Measurements from ENCODE around the gene BLOC1S3. TPM values are rescaled to one million over a fixed set of nuclear protein-coding genes. Genes with fewer than 3 reads are reported as not detected.

Gene BLOC1S3
- total RNA-seq, 1 experiment from 2014 or later, result 11.9 TPM

DNA sequence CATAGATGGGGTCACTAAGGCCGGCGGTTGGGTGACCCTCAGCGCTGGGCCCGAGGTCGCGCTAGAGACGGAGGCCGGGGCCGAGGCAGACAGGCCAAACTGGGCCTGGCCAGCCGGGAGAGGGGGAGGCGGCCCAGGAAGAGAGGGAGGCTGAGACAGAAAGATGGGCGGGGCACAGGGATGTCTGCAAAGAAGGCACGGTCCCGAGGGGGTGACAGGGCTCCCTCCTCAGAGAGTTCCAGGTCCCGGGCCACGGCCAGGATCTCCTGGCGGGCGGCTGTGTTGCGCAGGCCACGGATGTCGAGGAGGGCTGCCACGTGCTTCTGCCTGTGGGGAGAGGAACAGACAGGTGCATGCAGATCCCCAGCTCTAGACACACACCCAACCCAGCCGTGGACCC is 34.4 kb downstream of the BLOC1S3 start:
- Histone ChIP-seq H3K79me2 (ENCODE audit: low read length) (no peaks in the 10 kb centered on the region), H4K20me1 (ENCODE audit: low read length) (no peaks in the 10 kb centered on the region), H3K9ac (ENCODE audit: low read length) (no peak overlapping the region), H3K4me2 (ENCODE audit: low read length) (no peak overlapping the region), H3K4me3 (ENCODE audit: low read length) (no peak overlapping the region), H3K9me3 (ENCODE audit: low read length) (no peaks in the 10 kb centered on the region), H2AFZ (ENCODE audit: low read length) (no peak overlapping the region), H3K9me2 (replicated peaks; ENCODE audit: low read length) (no peaks in the 10 kb centered on the region), H3K4me1 (ENCODE audit: insufficient read depth, low read length) (no peaks in the 10 kb centered on the region), H3K27me3 (ENCODE audit: low read length) (0 out of 2 replicates have a peak, but pooled peaks cover 12% of the 10 kb centered on the region), H3K27ac (ENCODE audit: low read length) (no peak overlapping the region), H3K36me3 (ENCODE audit: low read depth, low read length) (no peaks in the 10 kb centered on the region), H3F3A (ENCODE audit: low read length, unreplicated experiment) (no peaks in the 10 kb centered on the region)
- intact Hi-C loops (cut with micrococcal nuclease), result no loop called here
- ChIA-PET CTCF (no interaction called here), POLR2A (ENCODE audit: unreplicated experiment) (no interaction called here)
- BruUV-seq (replicated peaks), result no TSS peak
- DNase-seq (no peak), ATAC-seq (no peak)
- TF ChIP-seq CTCF (conservative IDR thresholded peaks at IDR 0.05; ENCODE audit: low read depth, low read length), result no peak
- TF ChIP-seq EZH2phosphoT487 (IDR thresholded peaks at IDR 0.05; ENCODE audit: borderline replicate concordance, low read length), result no peak
- no peak for TF ChIP-seq EZH2 (IDR thresholded peaks at IDR 0.05; ENCODE audit: low read length, unreplicated experiment)

DNA sequence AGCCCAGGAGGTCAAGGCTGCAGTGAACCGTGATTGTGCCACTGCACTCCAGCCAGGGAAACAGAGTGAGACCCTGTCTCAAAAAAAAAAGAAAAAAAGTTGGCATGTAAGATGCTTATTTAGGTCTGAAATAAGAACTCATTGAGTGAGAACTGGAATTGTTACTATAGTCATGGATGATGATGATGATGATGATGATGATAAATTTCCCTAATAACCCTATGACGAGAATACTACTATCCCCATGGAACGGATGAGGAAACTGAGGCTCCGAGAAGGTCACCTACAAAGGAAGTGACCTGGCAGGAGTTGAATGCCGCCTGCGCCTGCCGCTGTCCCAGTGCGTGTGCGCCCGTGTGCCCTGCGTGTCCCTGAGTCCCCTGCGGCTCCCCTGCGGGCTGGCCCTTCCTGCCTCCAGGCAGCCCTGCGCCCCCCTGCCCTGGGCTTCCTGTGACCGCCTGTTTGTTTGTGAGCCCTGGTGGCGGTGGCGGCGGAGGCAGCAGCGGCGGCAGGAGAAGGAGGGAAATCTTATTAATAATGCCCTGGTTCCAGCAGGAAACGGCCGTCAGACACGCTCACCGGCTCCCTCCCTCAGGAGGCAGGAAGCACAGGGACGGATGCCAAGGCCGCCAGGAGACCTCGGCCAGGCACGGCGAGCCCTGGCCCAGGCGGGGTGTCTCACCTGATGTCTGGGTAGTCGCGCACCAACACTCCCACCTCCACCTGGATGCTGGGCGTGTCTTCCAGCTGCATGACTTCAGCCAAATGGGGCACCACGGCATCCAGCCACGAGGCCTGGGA is 37.0 kb downstream of the BLOC1S3 start:
- no peaks in the 10 kb centered on the region for H3K79me2 ChIP-seq (ENCODE audit: low read length)
- H3K9me3 ChIP-seq (ENCODE audit: low read length), result no peaks in the 10 kb centered on the region
- no peaks in the 10 kb centered on the region for H4K20me1 ChIP-seq (ENCODE audit: low read length)
- DNase-seq (peak; percentile 47), ATAC-seq (peak; percentile 65)
- TF ChIP-seq CTCF (conservative IDR thresholded peaks at IDR 0.05; ENCODE audit: low read depth, low read length) (no peak), EZH2phosphoT487 (IDR thresholded peaks at IDR 0.05; ENCODE audit: borderline replicate concordance, low read length) (no peak), EZH2 (IDR thresholded peaks at IDR 0.05; ENCODE audit: low read length, unreplicated experiment) (no peak)
- 0 out of 2 replicates have a peak, but pooled peaks cover 12% of the 10 kb centered on the region for H3K27me3 ChIP-seq (ENCODE audit: low read length)
- H3K9ac ChIP-seq (ENCODE audit: low read length), result no peak overlapping the region
- no peaks in the 10 kb centered on the region for H3K4me1 ChIP-seq (ENCODE audit: insufficient read depth, low read length)
- ChIA-PET POLR2A (ENCODE audit: unreplicated experiment) (no interaction called here), CTCF (no interaction called here)
- H3K9me2 ChIP-seq (replicated peaks; ENCODE audit: low read length), result no peaks in the 10 kb centered on the region
- no TSS peak for BruUV-seq (replicated peaks)
- H3K27ac ChIP-seq (ENCODE audit: low read length), result no peak overlapping the region
- no peaks in the 10 kb centered on the region for H3K36me3 ChIP-seq (ENCODE audit: low read depth, low read length)
- H3F3A ChIP-seq (ENCODE audit: low read length, unreplicated experiment), result no peaks in the 10 kb centered on the region
- H3K4me2 ChIP-seq (ENCODE audit: low read length), result peak overlapping the region; percentile 92
- intact Hi-C loops (cut with micrococcal nuclease), result no loop called here
- H3K4me3 ChIP-seq (ENCODE audit: low read length), result peak overlapping the region; percentile 65
- H2AFZ ChIP-seq (ENCODE audit: low read length), result peak overlapping the region; percentile 83

DNA sequence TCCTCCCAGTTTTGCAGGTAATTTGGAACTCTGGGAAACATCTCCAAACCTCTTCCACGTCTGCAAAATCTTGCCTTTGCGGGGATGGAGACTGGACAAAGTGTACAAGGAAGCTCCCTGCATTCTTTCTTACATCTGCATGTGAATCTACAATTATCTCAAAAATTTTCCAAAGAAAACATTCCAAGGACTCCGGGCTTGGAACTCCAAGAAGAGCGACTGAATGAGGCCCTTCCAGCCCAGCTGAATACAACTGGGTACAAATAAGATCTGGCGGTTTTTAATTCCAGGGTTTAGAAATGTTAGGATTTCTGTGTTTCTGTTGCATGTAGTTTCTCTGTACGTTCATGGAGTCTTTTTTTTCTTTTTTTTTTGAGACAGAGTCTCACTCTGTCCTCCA is 38.1 kb downstream of the BLOC1S3 start:
- Histone ChIP-seq H3K4me2 (ENCODE audit: low read length) (no peak overlapping the region), H3K4me1 (ENCODE audit: insufficient read depth, low read length) (no peaks in the 10 kb centered on the region), H3K36me3 (ENCODE audit: low read depth, low read length) (no peaks in the 10 kb centered on the region), H3K27me3 (ENCODE audit: low read length) (0 out of 2 replicates have a peak, but pooled peaks cover 12% of the 10 kb centered on the region), H3K4me3 (ENCODE audit: low read length) (no peak overlapping the region), H3K9ac (ENCODE audit: low read length) (no peak overlapping the region), H3K9me3 (ENCODE audit: low read length) (no peaks in the 10 kb centered on the region), H3K27ac (ENCODE audit: low read length) (no peak overlapping the region), H3K9me2 (replicated peaks; ENCODE audit: low read length) (no peaks in the 10 kb centered on the region), H3F3A (ENCODE audit: low read length, unreplicated experiment) (no peaks in the 10 kb centered on the region), H3K79me2 (ENCODE audit: low read length) (no peaks in the 10 kb centered on the region), H4K20me1 (ENCODE audit: low read length) (no peaks in the 10 kb centered on the region), H2AFZ (ENCODE audit: low read length) (no peak overlapping the region)
- TF ChIP-seq CTCF (conservative IDR thresholded peaks at IDR 0.05; ENCODE audit: low read depth, low read length), result no peak
- TF ChIP-seq EZH2phosphoT487 (IDR thresholded peaks at IDR 0.05; ENCODE audit: borderline replicate concordance, low read length), result no peak
- no peak for TF ChIP-seq EZH2 (IDR thresholded peaks at IDR 0.05; ENCODE audit: low read length, unreplicated experiment)
- CTCF ChIA-PET, result no interaction called here
- BruUV-seq (replicated peaks), result no TSS peak
- POLR2A ChIA-PET (ENCODE audit: unreplicated experiment), result no interaction called here
- ATAC-seq, result no peak
- no peak for DNase-seq
- intact Hi-C loops (cut with micrococcal nuclease), result no loop called here
